Measurements from ENCODE around the gene CR1L.
A peak's percentile ranks its signal among the peaks of the same experiment; 100 is the strongest.
"Not testable (repeated sequence)": the region's sequence is repeated elsewhere in the genome, so short reads cannot be mapped to it uniquely, and the experiment has no call there.

The CR1L gene

GRCh38 chr1:207680590-207681388 lies 35.9 kb downstream of the CR1L start:
- not testable (repeated sequence) for DNase-seq

- not testable (repeated sequence) for DNase-seq
These were observed 38.0 kb downstream of the CR1L start for GRCh38 chr1:207682872-207683434.

- DNase-seq, result not testable (repeated sequence)
These were observed 45.6 kb downstream of the CR1L start for GRCh38 chr1:207690551-207690950.

- DNase-seq, result no peak
These were observed 46.1 kb downstream of the CR1L start for GRCh38 chr1:207691010-207691409.

- DNase-seq, result peak in 1 of 56 donors; percentile 5
These were observed 46.9 kb downstream of the CR1L start for GRCh38 chr1:207691841-207692240.

- not testable (repeated sequence) for DNase-seq
These were observed 47.4 kb downstream of the CR1L start for GRCh38 chr1:207692291-207692690.

- DNase-seq, result no peak
These were observed 51.0 kb downstream of the CR1L start for GRCh38 chr1:207695891-207696290.

GRCh38 chr1:207698822-207699483 lies 54.0 kb downstream of the CR1L start:
- DNase-seq, result peak in 44 of 56 donors; percentile 2 to 75 (median 28)

GRCh38 chr1:207702317-207702716 lies 57.4 kb downstream of the CR1L start:
- no peak for DNase-seq

GRCh38 chr1:207703712-207704111 lies 58.8 kb downstream of the CR1L start:
- no peak for DNase-seq

GRCh38 chr1:207708004-207708403 lies 63.1 kb downstream of the CR1L start:
- not testable (repeated sequence) for DNase-seq

GRCh38 chr1:207711285-207711684 lies 66.4 kb downstream of the CR1L start:
- DNase-seq, result peak in 1 of 56 donors; percentile 8

GRCh38 chr1:207712701-207713100 lies 67.8 kb downstream of the CR1L start:
- DNase-seq, result not testable (repeated sequence)

GRCh38 chr1:207713529-207713928 lies 68.6 kb downstream of the CR1L start:
- no peak for DNase-seq

- DNase-seq, result no peak
These were observed 74.3 kb downstream of the CR1L start for GRCh38 chr1:207719234-207719633.

- not testable (repeated sequence) for DNase-seq
These were observed 83.4 kb downstream of the CR1L start for GRCh38 chr1:207728200-207728858.

- DNase-seq, result not testable (repeated sequence)
These were observed 92.7 kb downstream of the CR1L start for GRCh38 chr1:207737503-207738157.

GRCh38 chr1:207738158-207738659 lies 93.3 kb downstream of the CR1L start:
- DNase-seq, result not testable (repeated sequence)

GRCh38 chr1:207740207-207740606 lies 95.3 kb downstream of the CR1L start:
- no peak for DNase-seq

GRCh38 chr1:207742850-207743555 lies 98.1 kb downstream of the CR1L start:
- no peak for DNase-seq

All from amygdala (tissue), 56 donors.